ENCODE results near the gene LYPD6.

- TF ChIP-seq CTCF (IDR thresholded peaks at IDR 0.05), result no peak
- no peak for TF ChIP-seq POLR2A (IDR thresholded peaks at IDR 0.05)
Measured at GRCh38 chr2:149353421-149353820, 23.0 kb downstream of the LYPD6 start.
